ENCODE measurements around the gene FAM78B. TPM values are rescaled to one million over a fixed set of nuclear protein-coding genes. Genes with fewer than 3 reads are reported as not detected.
A peak's percentile ranks its signal among the peaks of the same experiment; 100 is the strongest.

The FAM78B gene
- total RNA-seq, 1 experiment from 2014 or later, result 0.41 TPM

- POLR2A ChIA-PET, result no interaction called here
- no peak for DNase-seq (ENCODE audit: low read depth, low spot score)
- TF ChIP-seq TCF7L2 (IDR thresholded peaks at IDR 0.05; ENCODE audit: low read depth, low read length), result no peak
- no peak for TF ChIP-seq REST (IDR thresholded peaks at IDR 0.05; ENCODE audit: insufficient read depth in 1 of 2, low read depth in 2 of 2, low read length in 1 of 2)
- no peak for TF ChIP-seq POLR2AphosphoS5 (IDR thresholded peaks at IDR 0.05; ENCODE audit: low read depth, low read length)
- TF ChIP-seq CTCF (IDR thresholded peaks at IDR 0.05), result no peak
- TF ChIP-seq SIN3A (IDR thresholded peaks at IDR 0.05; ENCODE audit: borderline replicate concordance, insufficient read depth, low read depth, low read length), result no peak
- H3K4me1 ChIP-seq (ENCODE audit: control insufficient read depth, insufficient read depth, low read length), result no peaks in the 10 kb centered on the region
- intact Hi-C loops (cut with micrococcal nuclease; ENCODE audit: unreplicated experiment), result no loop called here
- no peaks in the 10 kb centered on the region for H3K27me3 ChIP-seq (ENCODE audit: control insufficient read depth, insufficient read depth, low read length)
- H3K27ac ChIP-seq (ENCODE audit: low read length), result no peak overlapping the region
- ATAC-seq, result no peak
- in situ Hi-C loops (cut with HindIII; ENCODE audit: low pct_unique_long_range_greater_than_20kb, low sequenced_read_pairs), result no loop called here
- no TSS peak for BruUV-seq (replicated peaks)
- no peak overlapping the region for H3K4me3 ChIP-seq (ENCODE audit: low read depth in 2 of 2, low read length in 2 of 2)
- H3K9me3 ChIP-seq (ENCODE audit: control insufficient read depth, insufficient read depth, low read depth, low read length), result no peaks in the 10 kb centered on the region
- H3K36me3 ChIP-seq (ENCODE audit: control insufficient read depth, insufficient read depth, low read length), result no peaks in the 10 kb centered on the region
- CTCF ChIA-PET, result no interaction called here
These were observed 93.3 kb downstream of the FAM78B start for GRCh38 chr1:166073489-166073888.

GRCh38 chr1:166069390-166069789, 97.4 kb downstream of the FAM78B start:
- CTCF ChIA-PET, result no interaction called here
- intact Hi-C loops (cut with micrococcal nuclease; ENCODE audit: unreplicated experiment), result no loop called here
- no peak for TF ChIP-seq TCF7L2 (IDR thresholded peaks at IDR 0.05; ENCODE audit: low read depth, low read length)
- peak; percentile 62 to 86; a peak in 2 of 4 replicates for TF ChIP-seq REST (IDR thresholded peaks at IDR 0.05; ENCODE audit: insufficient read depth in 1 of 2, low read depth in 2 of 2, low read length in 1 of 2)
- TF ChIP-seq POLR2AphosphoS5 (IDR thresholded peaks at IDR 0.05; ENCODE audit: low read depth, low read length), result no peak
- TF ChIP-seq SIN3A (IDR thresholded peaks at IDR 0.05; ENCODE audit: borderline replicate concordance, insufficient read depth, low read depth, low read length), result no peak
- TF ChIP-seq CTCF (IDR thresholded peaks at IDR 0.05), result no peak
- no TSS peak for BruUV-seq (replicated peaks)
- Histone ChIP-seq H3K9me3 (ENCODE audit: control insufficient read depth, insufficient read depth, low read depth, low read length) (no peaks in the 10 kb centered on the region), H3K27ac (ENCODE audit: low read length) (no peak overlapping the region), H3K4me1 (ENCODE audit: control insufficient read depth, insufficient read depth, low read length) (no peaks in the 10 kb centered on the region), H3K4me3 (ENCODE audit: low read depth in 2 of 2, low read length in 2 of 2) (no peak overlapping the region), H3K36me3 (ENCODE audit: control insufficient read depth, insufficient read depth, low read length) (no peaks in the 10 kb centered on the region), H3K27me3 (ENCODE audit: control insufficient read depth, insufficient read depth, low read length) (no peaks in the 10 kb centered on the region)
- POLR2A ChIA-PET, result no interaction called here
- in situ Hi-C loops (cut with HindIII; ENCODE audit: low pct_unique_long_range_greater_than_20kb, low sequenced_read_pairs), result no loop called here
- no peak for ATAC-seq
- no peak for DNase-seq (ENCODE audit: low read depth, low spot score)
